Measurements from ENCODE around the gene IMP3. TPM values are rescaled to one million over a fixed set of nuclear protein-coding genes. Genes with fewer than 3 reads are reported as not detected.

The IMP3 gene
- polyA plus RNA-seq, 1 donor (not counting 4 experiments of a cell fraction or from before 2014, with no cell fraction given), result 70.4 TPM

DNA sequence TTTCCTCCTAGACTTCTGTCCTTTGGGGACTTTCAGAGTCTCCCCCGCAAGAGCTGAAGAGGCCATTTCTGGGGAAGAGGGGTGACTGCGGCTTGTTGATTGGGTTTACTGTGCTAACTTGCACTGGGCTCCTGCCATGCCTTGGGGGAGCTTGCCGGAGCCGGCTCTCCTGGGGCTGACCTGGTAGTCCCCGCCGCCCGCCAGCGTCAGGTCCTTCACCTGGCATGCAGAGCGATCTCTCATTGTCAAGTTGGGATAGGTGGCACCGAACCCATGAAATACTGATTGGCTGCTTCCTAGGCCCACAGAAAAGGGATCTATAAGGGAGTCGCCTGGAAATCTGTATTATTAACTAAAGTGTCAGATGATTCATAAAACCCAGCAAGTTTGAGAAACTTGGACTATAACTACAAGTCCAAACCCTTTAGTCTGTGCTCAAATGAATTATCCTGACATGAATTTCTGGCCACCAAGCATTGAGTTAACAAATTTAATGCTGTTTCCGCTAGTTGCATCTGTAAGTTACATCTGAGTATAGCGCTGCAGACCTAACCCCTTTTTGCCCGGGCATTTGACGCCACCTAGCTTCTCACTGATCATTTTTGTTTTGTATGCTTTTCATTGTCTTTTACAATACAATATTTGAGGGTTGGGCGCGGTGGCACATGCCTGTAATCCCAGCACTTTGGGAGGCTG, 607 bp upstream of the IMP3 start:
- H3K4me3 ChIP-seq (ENCODE audit: control insufficient read depth in 2 of 3, extremely low read depth in 1 of 3, insufficient read depth in 2 of 3, low read depth in 1 of 3, low read length in 3 of 3), result peak overlapping the region; percentile 68 to 99 (median 81)
- peak overlapping the region; percentile 93 for H3K27ac ChIP-seq (ENCODE audit: control insufficient read depth, insufficient read depth, low read length)
- H3K79me2 ChIP-seq (ENCODE audit: control insufficient read depth, insufficient read depth, low read length), result peaks cover 34% of the 10 kb centered on the region
- dilution Hi-C loops (cut with MboI; ENCODE audit: extremely low pct_ligation_motif_present, low sequenced_read_pairs), result no loop called here
- no peak for FAIRE-seq
- peaks cover 0 to 2% of the 10 kb centered on the region in 2 experiments for H3K36me3 ChIP-seq (ENCODE audit: control insufficient read depth in 2 of 2, extremely low read depth in 1 of 2, insufficient read depth in 2 of 2, low read length in 2 of 2)
- H2AFZ ChIP-seq (ENCODE audit: control insufficient read depth, low read length), result peak overlapping the region; percentile 78
- peaks cover 9% of the 10 kb centered on the region for H4K20me1 ChIP-seq (ENCODE audit: control insufficient read depth, extremely low read depth, insufficient read depth, low read length)
- no peaks in the 10 kb centered on the region for H3K9me1 ChIP-seq (ENCODE audit: control insufficient read depth, extremely low read depth, insufficient read depth, low read length)
- TF ChIP-seq, protein P1, sequence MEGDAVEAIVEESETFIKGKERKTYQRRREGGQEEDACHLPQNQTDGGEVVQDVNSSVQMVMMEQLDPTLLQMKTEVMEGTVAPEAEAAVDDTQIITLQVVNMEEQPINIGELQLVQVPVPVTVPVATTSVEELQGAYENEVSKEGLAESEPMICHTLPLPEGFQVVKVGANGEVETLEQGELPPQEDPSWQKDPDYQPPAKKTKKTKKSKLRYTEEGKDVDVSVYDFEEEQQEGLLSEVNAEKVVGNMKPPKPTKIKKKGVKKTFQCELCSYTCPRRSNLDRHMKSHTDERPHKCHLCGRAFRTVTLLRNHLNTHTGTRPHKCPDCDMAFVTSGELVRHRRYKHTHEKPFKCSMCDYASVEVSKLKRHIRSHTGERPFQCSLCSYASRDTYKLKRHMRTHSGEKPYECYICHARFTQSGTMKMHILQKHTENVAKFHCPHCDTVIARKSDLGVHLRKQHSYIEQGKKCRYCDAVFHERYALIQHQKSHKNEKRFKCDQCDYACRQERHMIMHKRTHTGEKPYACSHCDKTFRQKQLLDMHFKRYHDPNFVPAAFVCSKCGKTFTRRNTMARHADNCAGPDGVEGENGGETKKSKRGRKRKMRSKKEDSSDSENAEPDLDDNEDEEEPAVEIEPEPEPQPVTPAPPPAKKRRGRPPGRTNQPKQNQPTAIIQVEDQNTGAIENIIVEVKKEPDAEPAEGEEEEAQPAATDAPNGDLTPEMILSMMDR (optimal IDR thresholded peaks at IDR 0.05 in 1 of 3, IDR thresholded peaks at IDR 0.05 in 1 of 3, conservative IDR thresholded peaks at IDR 0.05 in 1 of 3; ENCODE audit: extremely low read depth in 1 of 3, insufficient read depth in 2 of 3, low read length in 3 of 3), result peak; percentile 18 to 60 (median 32)
- TF ChIP-seq EZH2 (IDR thresholded peaks at IDR 0.05; ENCODE audit: low read length), result no peak
- peak overlapping the region; percentile 94 for H3K9ac ChIP-seq (ENCODE audit: control insufficient read depth, extremely low read depth, insufficient read depth, low read length)
- DNase-seq (ENCODE audit: low read depth, low spot score), result no peak
- peaks cover 10% of the 10 kb centered on the region for H3K4me1 ChIP-seq (ENCODE audit: control insufficient read depth, extremely low read depth, insufficient read depth, low read length)
- H3K4me2 ChIP-seq (ENCODE audit: control insufficient read depth, extremely low read depth, insufficient read depth, low read depth, low read length), result peak overlapping the region; percentile 85
- H3K9me3 ChIP-seq (ENCODE audit: control insufficient read depth, low read depth, low read length), result no peaks in the 10 kb centered on the region
- H3K27me3 ChIP-seq (ENCODE audit: control insufficient read depth, extremely low read depth, insufficient read depth, low read length), result no peaks in the 10 kb centered on the region

DNA sequence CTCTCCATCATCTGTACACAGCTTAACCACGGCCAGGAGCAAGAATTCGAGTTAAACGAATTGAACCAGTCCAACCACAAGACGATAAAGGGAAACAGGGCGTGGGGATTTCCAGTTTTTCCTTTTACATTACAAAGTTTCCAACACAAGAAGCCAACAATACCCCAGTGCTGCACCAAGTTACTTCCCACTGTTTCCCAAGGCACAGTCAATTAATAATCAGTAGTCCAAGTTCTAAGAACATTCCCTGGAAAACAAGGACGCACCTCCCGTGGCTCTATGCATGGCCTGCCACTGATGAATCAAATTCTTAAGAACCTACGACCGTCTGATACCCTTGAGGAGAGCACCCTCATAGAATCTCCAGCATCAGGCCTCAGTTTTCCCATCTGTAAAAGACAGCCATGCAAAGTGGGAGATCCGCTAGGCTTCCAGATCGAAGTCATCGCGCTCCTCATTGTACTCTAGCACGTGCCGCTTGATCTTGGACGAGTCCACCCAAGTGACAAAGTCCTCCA, 774 bp downstream of the IMP3 start:
- peak overlapping the region; percentile 94 for H3K9ac ChIP-seq (ENCODE audit: control insufficient read depth, extremely low read depth, insufficient read depth, low read length)
- DNase-seq (ENCODE audit: low read depth, low spot score), result no peak
- H3K9me1 ChIP-seq (ENCODE audit: control insufficient read depth, extremely low read depth, insufficient read depth, low read length), result no peaks in the 10 kb centered on the region
- H2AFZ ChIP-seq (ENCODE audit: control insufficient read depth, low read length), result no peak overlapping the region
- no peaks in the 10 kb centered on the region for H3K27me3 ChIP-seq (ENCODE audit: control insufficient read depth, extremely low read depth, insufficient read depth, low read length)
- H3K79me2 ChIP-seq (ENCODE audit: control insufficient read depth, insufficient read depth, low read length), result peaks cover 34% of the 10 kb centered on the region
- H3K4me3 ChIP-seq (ENCODE audit: control insufficient read depth in 2 of 3, extremely low read depth in 1 of 3, insufficient read depth in 2 of 3, low read depth in 1 of 3, low read length in 3 of 3), result peak overlapping the region; percentile 68 to 99 (median 96)
- FAIRE-seq, result no peak
- H3K9me3 ChIP-seq (ENCODE audit: control insufficient read depth, low read depth, low read length), result no peaks in the 10 kb centered on the region
- H3K27ac ChIP-seq (ENCODE audit: control insufficient read depth, insufficient read depth, low read length), result peak overlapping the region; percentile 93
- dilution Hi-C loops (cut with MboI; ENCODE audit: extremely low pct_ligation_motif_present, low sequenced_read_pairs), result no loop called here
- H3K4me2 ChIP-seq (ENCODE audit: control insufficient read depth, extremely low read depth, insufficient read depth, low read depth, low read length), result peak overlapping the region; percentile 100
- H3K4me1 ChIP-seq (ENCODE audit: control insufficient read depth, extremely low read depth, insufficient read depth, low read length), result peaks cover 10% of the 10 kb centered on the region
- H4K20me1 ChIP-seq (ENCODE audit: control insufficient read depth, extremely low read depth, insufficient read depth, low read length), result peaks cover 9% of the 10 kb centered on the region
- H3K36me3 ChIP-seq (ENCODE audit: control insufficient read depth in 2 of 2, extremely low read depth in 1 of 2, insufficient read depth in 2 of 2, low read length in 2 of 2), result peaks cover 0 to 3% of the 10 kb centered on the region in 2 experiments
- no peak for TF ChIP-seq EZH2 (IDR thresholded peaks at IDR 0.05; ENCODE audit: low read length)
- TF ChIP-seq, protein P1 (optimal IDR thresholded peaks at IDR 0.05 in 1 of 3, IDR thresholded peaks at IDR 0.05 in 1 of 3, conservative IDR thresholded peaks at IDR 0.05 in 1 of 3; ENCODE audit: extremely low read depth in 1 of 3, insufficient read depth in 2 of 3, low read length in 3 of 3), result no peak
